GM23338 (cell line): Measurements from ENCODE around the gene DNAJC1. TPM values are rescaled to one million over a fixed set of nuclear protein-coding genes. Genes with fewer than 3 reads are reported as not detected.

Source experiments
- ATAC-seq: fragments of 200-7000 bp; cut with Tn5 transposase; 3 replicates; pipeline ENCODE4 v1.9.1; 2020
- DNase-seq: peaks from one replicate; pipeline ENCODE4 v3.0.0-alpha.2; 2015; ENCODE audit warnings: low spot score
- H2AFZ ChIP-seq: fragments of 200-600 bp; sonication (generic); 2 replicates; pipeline ENCODE4 v1.8.0; 2016; ENCODE audit warnings: antibody characterized with exemption, mild to moderate bottlenecking, moderate library complexity
- H3F3A ChIP-seq: fragments of 200-600 bp; sonication (generic); replicated peaks from 2 replicates; pipeline ENCODE4 v1.8.0; 2017; ENCODE audit warnings: antibody characterized with exemption, mixed run types, low read depth
- H3K27ac ChIP-seq: fragments of 200-600 bp; sonication (generic); 2 replicates; pipeline ENCODE4 v1.6.1; 2016; ENCODE audit warnings: low read depth
- H3K27me3 ChIP-seq: fragments of 200-600 bp; sonication (generic); 2 replicates; pipeline ENCODE4 v1.8.0; 2016; ENCODE audit warnings: mild to moderate bottlenecking, mixed run types, moderate library complexity; ENCODE audit not compliant: insufficient read depth
- H3K36me3 ChIP-seq: fragments of 200-600 bp; sonication (generic); 2 replicates; pipeline ENCODE4 v1.8.0; 2016; ENCODE audit warnings: mild to moderate bottlenecking; ENCODE audit not compliant: insufficient read depth
- H3K4me1 ChIP-seq: fragments of 200-600 bp; sonication (generic); 2 replicates; pipeline ENCODE4 v1.8.0; 2016; ENCODE audit warnings: mild to moderate bottlenecking, moderate library complexity; ENCODE audit not compliant: insufficient read depth
- H3K4me2 ChIP-seq: fragments of 200-600 bp; sonication (generic); 2 replicates; pipeline ENCODE4 v1.7.1; 2017; ENCODE audit warnings: mixed run types
- H3K4me3 ChIP-seq: fragments of 200-600 bp; sonication (generic); 2 replicates; pipeline ENCODE4 v1.6.1; 2016; ENCODE audit warnings: mixed run types
- H3K79me2 ChIP-seq: fragments of 200-600 bp; sonication (generic); replicated peaks from 2 replicates; pipeline ENCODE4 v1.8.0; 2017; ENCODE audit warnings: mild to moderate bottlenecking; ENCODE audit not compliant: insufficient read depth
- H3K9me2 ChIP-seq: fragments of 200-600 bp; sonication (generic); 2 replicates; pipeline ENCODE4 v1.8.0; 2017; ENCODE audit not compliant: insufficient read depth
- H4K20me1 ChIP-seq: fragments of 200-600 bp; sonication (generic); replicated peaks from 2 replicates; pipeline ENCODE4 v1.8.0; 2017; ENCODE audit warnings: mild to moderate bottlenecking; ENCODE audit not compliant: insufficient read depth
- H3K27ac Mint-ChIP-seq: 2 replicates; pipeline ENCODE4 v1.8.0; 2020; ENCODE audit warnings: inconsistent platforms, mild to moderate bottlenecking, moderate library complexity, mixed read lengths
- H3K27me3 Mint-ChIP-seq: 3 replicates; pipeline ENCODE4 v1.8.0; 2022; ENCODE audit warnings: low read depth, mild to moderate bottlenecking, moderate library complexity, mixed read lengths, inconsistent platforms; ENCODE audit not compliant: insufficient read depth, poor library complexity
- H3K36me3 Mint-ChIP-seq: 3 replicates; pipeline ENCODE4 v1.8.0; 2021; ENCODE audit warnings: low read depth, mild to moderate bottlenecking, inconsistent platforms, moderate library complexity, mixed read lengths
- H3K4me1 Mint-ChIP-seq: 3 replicates; pipeline ENCODE4 v1.8.0; 2020; ENCODE audit warnings: mild to moderate bottlenecking, inconsistent platforms, mixed read lengths
- H3K4me3 Mint-ChIP-seq: 3 replicates; pipeline ENCODE4 v1.8.0; 2021; ENCODE audit warnings: moderate library complexity, mild to moderate bottlenecking, inconsistent platforms, mixed read lengths
- H3K9me3 Mint-ChIP-seq: 3 replicates; pipeline ENCODE4 v1.8.0; 2020; ENCODE audit warnings: moderate library complexity, mild to moderate bottlenecking, inconsistent platforms, mixed read lengths
- CREB1 ChIP-seq: fragments of 250-450 bp; sonication (Bioruptor Pico); IDR thresholded peaks from 2 replicates; pipeline ENCODE4 v1.5.0; 2020; ENCODE audit warnings: low read depth, mild to moderate bottlenecking, moderate library complexity
- ETS1 ChIP-seq: IDR thresholded peaks from 2 replicates; pipeline ENCODE4 v1.6.1; 2016; ENCODE audit warnings: antibody characterized with exemption
- EZH2 ChIP-seq: fragments of 200-600 bp; sonication (generic); IDR thresholded peaks from one replicate; pipeline ENCODE4 v1.8.0; 2017; ENCODE audit warnings: antibody characterized with exemption, mild to moderate bottlenecking, low read depth; ENCODE audit not compliant: unreplicated experiment
- EZH2phosphoT487 ChIP-seq: fragments of 200-600 bp; sonication (generic); IDR thresholded peaks from one replicate; pipeline ENCODE4 v1.8.1; 2018; ENCODE audit warnings: antibody characterized with exemption; ENCODE audit not compliant: unreplicated experiment
- JUNB ChIP-seq: IDR thresholded peaks from one replicate; pipeline ENCODE4 v1.6.1; 2016; ENCODE audit warnings: antibody characterized with exemption; ENCODE audit not compliant: unreplicated experiment
- NANOG ChIP-seq: IDR thresholded peaks from 2 replicates; pipeline ENCODE4 v1.6.1; 2016; ENCODE audit warnings: antibody characterized with exemption, borderline replicate concordance
- ZNF331 ChIP-seq: fragments of 250-450 bp; sonication (Bioruptor Pico); IDR thresholded peaks from 2 replicates; pipeline ENCODE4 v1.5.0; 2020; ENCODE audit warnings: low read depth, mild to moderate bottlenecking, moderate library complexity
- polyA plus RNA-seq: library from polyadenylated mRNA; unstranded; fragments of >200 nt; fragmentation: Nextera tagmentation; extraction: Ambion mirVana; gene quantifications from 2 replicates; pipeline ENCODE4 v1.2.1, GENCODE V29; 2016
- total RNA-seq: library from RNA; depleted of rRNA; stranded (reverse); fragments of >200 nt; shearing (Covaris generic); gene quantifications from 2 replicates; pipeline ENCODE4 v1.2.3, GENCODE V29; 2014
- TF ChIP-seq, protein P1 (sequence below), 2 experiments: fragments of 200-600 bp in 1 of 2; sonication (generic) in 1 of 2; conservative IDR thresholded peaks; 2 replicates each; pipeline versions ENCODE4 v1.5.1 to v1.6.1; 2016 to 2017; ENCODE audit warnings: antibody characterized with exemption in 2 of 2, low read depth in 2 of 2, mild to moderate bottlenecking in 2 of 2, moderate library complexity in 1 of 2
- TF ChIP-seq, protein P2 (sequence below): IDR thresholded peaks from one replicate; pipeline ENCODE4 v1.6.1; 2018; ENCODE audit warnings: antibody characterized with exemption; ENCODE audit not compliant: unreplicated experiment

Gene DNAJC1
- total and polyA plus RNA-seq, 2 experiments from 2014 or later: 38.6 to 45.3 TPM

- H3K9me2 ChIP-seq: no peaks in the 10 kb centered on the region
- ATAC-seq (no peak), DNase-seq (no peak)
- no peak overlapping the region for H3K4me3 Mint-ChIP-seq
- peak overlapping the region; percentile 25; the same call in 1 of the 2 replicates for H3K27ac Mint-ChIP-seq
- H3K36me3 ChIP-seq: no peaks in the 10 kb centered on the region
- TF ChIP-seq, protein P1, sequence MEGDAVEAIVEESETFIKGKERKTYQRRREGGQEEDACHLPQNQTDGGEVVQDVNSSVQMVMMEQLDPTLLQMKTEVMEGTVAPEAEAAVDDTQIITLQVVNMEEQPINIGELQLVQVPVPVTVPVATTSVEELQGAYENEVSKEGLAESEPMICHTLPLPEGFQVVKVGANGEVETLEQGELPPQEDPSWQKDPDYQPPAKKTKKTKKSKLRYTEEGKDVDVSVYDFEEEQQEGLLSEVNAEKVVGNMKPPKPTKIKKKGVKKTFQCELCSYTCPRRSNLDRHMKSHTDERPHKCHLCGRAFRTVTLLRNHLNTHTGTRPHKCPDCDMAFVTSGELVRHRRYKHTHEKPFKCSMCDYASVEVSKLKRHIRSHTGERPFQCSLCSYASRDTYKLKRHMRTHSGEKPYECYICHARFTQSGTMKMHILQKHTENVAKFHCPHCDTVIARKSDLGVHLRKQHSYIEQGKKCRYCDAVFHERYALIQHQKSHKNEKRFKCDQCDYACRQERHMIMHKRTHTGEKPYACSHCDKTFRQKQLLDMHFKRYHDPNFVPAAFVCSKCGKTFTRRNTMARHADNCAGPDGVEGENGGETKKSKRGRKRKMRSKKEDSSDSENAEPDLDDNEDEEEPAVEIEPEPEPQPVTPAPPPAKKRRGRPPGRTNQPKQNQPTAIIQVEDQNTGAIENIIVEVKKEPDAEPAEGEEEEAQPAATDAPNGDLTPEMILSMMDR (conservative IDR thresholded peaks at IDR 0.05; ENCODE audit: low read depth in 2 of 2): no peak
- TF ChIP-seq ETS1 (no peak), JUNB (no peak), EZH2 (no peak), NANOG (no peak), ZNF331 (CRISPR knock-in tag) (no peak)
- H3F3A ChIP-seq: no peaks in the 10 kb centered on the region
- no peaks in the 10 kb centered on the region for H3K4me1 ChIP-seq
- H3K4me3 ChIP-seq: no peak overlapping the region
- peaks cover 24% of the 10 kb centered on the region for H3K36me3 Mint-ChIP-seq
- no peaks in the 10 kb centered on the region; the same call in 1 of the 2 replicates for H4K20me1 ChIP-seq
- no peak overlapping the region for H2AFZ ChIP-seq
- H3K4me2 ChIP-seq: no peak overlapping the region
- H3K27me3 ChIP-seq: no peaks in the 10 kb centered on the region
- H3K4me1 Mint-ChIP-seq: peaks cover 2% of the 10 kb centered on the region; the same call in 2 of the 3 replicates
- no peaks in the 10 kb centered on the region for H3K79me2 ChIP-seq
- H3K27me3 Mint-ChIP-seq: no peaks in the 10 kb centered on the region
- H3K27ac ChIP-seq: no peak overlapping the region
- H3K9me3 Mint-ChIP-seq: peaks cover 16% of the 10 kb centered on the region
These were observed 114.6 kb downstream of the DNAJC1 start for GRCh38 chr10:21888959-21889358.

- Histone ChIP-seq H3K79me2 (no peaks in the 10 kb centered on the region), H3K27me3 (no peaks in the 10 kb centered on the region), H3K4me1 (no peaks in the 10 kb centered on the region), H3K27ac (no peak overlapping the region), H3K4me3 (no peak overlapping the region), H3F3A (no peaks in the 10 kb centered on the region), H4K20me1 (no peaks in the 10 kb centered on the region), H3K9me2 (no peaks in the 10 kb centered on the region), H3K4me2 (no peak overlapping the region), H3K36me3 (no peaks in the 10 kb centered on the region), H2AFZ (no peak overlapping the region)
- H3K4me3 Mint-ChIP-seq: no peak overlapping the region
- H3K9me3 Mint-ChIP-seq: peaks cover 5% of the 10 kb centered on the region; the same call in 1 of the 3 replicates
- ATAC-seq (no peak), DNase-seq (no peak)
- no peaks in the 10 kb centered on the region for H3K27me3 Mint-ChIP-seq
- H3K27ac Mint-ChIP-seq: no peak overlapping the region
- H3K36me3 Mint-ChIP-seq: peaks cover 13% of the 10 kb centered on the region
- H3K4me1 Mint-ChIP-seq: peaks cover 2% of the 10 kb centered on the region; the same call in 2 of the 3 replicates
- no peak for TF ChIP-seq CREB1 (CRISPR knock-in tag)
- no peak for TF ChIP-seq ETS1
- no peak for TF ChIP-seq EZH2
- TF ChIP-seq NANOG: no peak
- no peak for TF ChIP-seq ZNF331 (CRISPR knock-in tag)
- TF ChIP-seq, protein P1 (conservative IDR thresholded peaks at IDR 0.05; ENCODE audit: low read depth in 2 of 2): no peak
- no peak for TF ChIP-seq EZH2phosphoT487
- TF ChIP-seq, protein P2, sequence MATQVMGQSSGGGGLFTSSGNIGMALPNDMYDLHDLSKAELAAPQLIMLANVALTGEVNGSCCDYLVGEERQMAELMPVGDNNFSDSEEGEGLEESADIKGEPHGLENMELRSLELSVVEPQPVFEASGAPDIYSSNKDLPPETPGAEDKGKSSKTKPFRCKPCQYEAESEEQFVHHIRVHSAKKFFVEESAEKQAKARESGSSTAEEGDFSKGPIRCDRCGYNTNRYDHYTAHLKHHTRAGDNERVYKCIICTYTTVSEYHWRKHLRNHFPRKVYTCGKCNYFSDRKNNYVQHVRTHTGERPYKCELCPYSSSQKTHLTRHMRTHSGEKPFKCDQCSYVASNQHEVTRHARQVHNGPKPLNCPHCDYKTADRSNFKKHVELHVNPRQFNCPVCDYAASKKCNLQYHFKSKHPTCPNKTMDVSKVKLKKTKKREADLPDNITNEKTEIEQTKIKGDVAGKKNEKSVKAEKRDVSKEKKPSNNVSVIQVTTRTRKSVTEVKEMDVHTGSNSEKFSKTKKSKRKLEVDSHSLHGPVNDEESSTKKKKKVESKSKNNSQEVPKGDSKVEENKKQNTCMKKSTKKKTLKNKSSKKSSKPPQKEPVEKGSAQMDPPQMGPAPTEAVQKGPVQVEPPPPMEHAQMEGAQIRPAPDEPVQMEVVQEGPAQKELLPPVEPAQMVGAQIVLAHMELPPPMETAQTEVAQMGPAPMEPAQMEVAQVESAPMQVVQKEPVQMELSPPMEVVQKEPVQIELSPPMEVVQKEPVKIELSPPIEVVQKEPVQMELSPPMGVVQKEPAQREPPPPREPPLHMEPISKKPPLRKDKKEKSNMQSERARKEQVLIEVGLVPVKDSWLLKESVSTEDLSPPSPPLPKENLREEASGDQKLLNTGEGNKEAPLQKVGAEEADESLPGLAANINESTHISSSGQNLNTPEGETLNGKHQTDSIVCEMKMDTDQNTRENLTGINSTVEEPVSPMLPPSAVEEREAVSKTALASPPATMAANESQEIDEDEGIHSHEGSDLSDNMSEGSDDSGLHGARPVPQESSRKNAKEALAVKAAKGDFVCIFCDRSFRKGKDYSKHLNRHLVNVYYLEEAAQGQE: no peak
These were observed 117.6 kb downstream of the DNAJC1 start for GRCh38 chr10:21885940-21886339.
